A549 (cell line): Measurements from ENCODE around the gene MRTFB. TPM values are rescaled to one million over a fixed set of nuclear protein-coding genes. Genes with fewer than 3 reads are reported as not detected.

Source experiments
- ATAC-seq, 2 experiments: fragments of 200-7000 bp in 1 of 2; fragments of >200 bp in 1 of 2; cut with Nextera tagmentation in 1 of 2; cut with Tn5 transposase in 1 of 2; 3 replicates each; pipeline versions ENCODE4 v1.8.0 to v1.9.1; 2018 to 2020; ENCODE audit warnings: mild to moderate bottlenecking in 1 of 2, moderate library complexity in 1 of 2
- CTCF ChIA-PET: fragments of 300-600 bp; sonication (Branson Sonifier 250); formaldehyde crosslinking; extraction: SDS; loops from one replicate; lab custom pipeline; 2021; ENCODE audit warnings: antibody characterized with exemption, inconsistent platforms; lab: Yijun Ruan, JAX
- POLR2A ChIA-PET: fragments of 350-600 bp; formaldehyde crosslinking; extraction: SDS; loops from one replicate; lab custom pipeline; 2021; ENCODE audit warnings: antibody characterized with exemption, inconsistent platforms; lab: Yijun Ruan, JAX
- DNase-seq, 2 experiments: peaks; one replicate each; pipeline versions ENCODE4 v3.0.0 to v3.0.0-alpha.2; 2011 to 2016; ENCODE audit warnings: low read depth in 1 of 2, low spot score in 1 of 2
- FAIRE-seq: peaks from 2 replicates; lab custom pipeline; 2011; peaks lifted over from hg19 to GRCh38; lab: Jason Lieb, UNC
- H3K27ac ChIP-seq, 2 experiments: fragments of >200 bp; sonication (Bioruptor Twin); formaldehyde crosslinking; 3 replicates each; pipeline ENCODE4 v1.5.1; 2016 to 2017
- H3K4me1 ChIP-seq: fragments of >200 bp; sonication (Bioruptor Twin); formaldehyde crosslinking; 3 replicates; pipeline ENCODE4 v1.6.1; 2016
- H3K4me2 ChIP-seq: fragments of >200 bp; sonication (Bioruptor Twin); formaldehyde crosslinking; 3 replicates; pipeline ENCODE4 v1.6.1; 2016
- H3K4me3 ChIP-seq: fragments of >200 bp; sonication (Bioruptor Twin); formaldehyde crosslinking; 3 replicates; pipeline ENCODE4 v1.5.1; 2016
- H3K9me3 ChIP-seq: fragments of >200 bp; sonication (Bioruptor Twin); formaldehyde crosslinking; 3 replicates; pipeline ENCODE4 v1.6.1; 2016
- CBX2 ChIP-seq: fragments of 200-600 bp; sonication (generic); IDR thresholded peaks from 2 replicates; pipeline ENCODE4 v1.6.1; 2016; ENCODE audit warnings: low read depth, mild to moderate bottlenecking, borderline replicate concordance
- CHD4 ChIP-seq: fragments of 200-600 bp; sonication (generic); IDR thresholded peaks from 2 replicates; pipeline ENCODE4 v1.6.1; 2016; ENCODE audit warnings: antibody characterized with exemption, mild to moderate bottlenecking, borderline replicate concordance
- E2F6 ChIP-seq: IDR thresholded peaks from 2 replicates; pipeline ENCODE4 v1.6.1; 2012; ENCODE audit warnings: low read depth, borderline replicate concordance
- EP300 ChIP-seq, 2 experiments: fragments of >200 bp; sonication (Bioruptor Twin); formaldehyde crosslinking; IDR thresholded peaks; 2 replicates in 1 of 2; 3 replicates in 1 of 2; pipeline ENCODE4 v1.6.1; 2016 to 2017
- FOSB ChIP-seq: fragments of 250-450 bp; sonication (Bioruptor Pico); IDR thresholded peaks from 2 replicates; pipeline ENCODE4 v1.5.0; 2020; ENCODE audit warnings: mild to moderate bottlenecking, moderate library complexity
- FOSL2 ChIP-seq, 2 experiments: fragments of 450-650 bp in 1 of 2; fragments of >200 bp in 1 of 2; sonication (Bioruptor Twin) in 1 of 2; formaldehyde crosslinking; IDR thresholded peaks; 2 replicates each; pipeline versions ENCODE4 v1.5.0 to v1.6.1; 2016 to 2020; ENCODE audit warnings: mild to moderate bottlenecking in 1 of 2, moderate library complexity in 1 of 2
- HEYL ChIP-seq: fragments of 250-450 bp; sonication (Bioruptor Pico); IDR thresholded peaks from 2 replicates; pipeline ENCODE4 v1.8.0; 2021; ENCODE audit warnings: mild to moderate bottlenecking, moderate library complexity
- JUN ChIP-seq, 2 experiments: fragments of >200 bp; sonication (Bioruptor Twin); formaldehyde crosslinking; IDR thresholded peaks; 2 replicates in 1 of 2; 3 replicates in 1 of 2; pipeline ENCODE4 v1.6.1; 2016 to 2017
- KDM5A ChIP-seq: fragments of 200-600 bp; sonication (generic); IDR thresholded peaks from 2 replicates; pipeline ENCODE4 v1.6.1; 2016; ENCODE audit warnings: antibody characterized with exemption, mild to moderate bottlenecking
- MAZ ChIP-seq: fragments of 150-350 bp; IDR thresholded peaks from 2 replicates; pipeline ENCODE4 v1.6.1; 2014; ENCODE audit warnings: antibody characterized with exemption, low read depth, low read length, borderline replicate concordance
- NFE2L2 ChIP-seq: fragments of 150-350 bp; conservative IDR thresholded peaks from 2 replicates; pipeline ENCODE4 v1.6.1; 2014; ENCODE audit warnings: low read length
- RARB ChIP-seq: fragments of 250-450 bp; sonication (Bioruptor Pico); IDR thresholded peaks from 2 replicates; pipeline ENCODE4 v1.8.0; 2021; ENCODE audit warnings: mild to moderate bottlenecking, moderate library complexity
- RCOR1 ChIP-seq: fragments of 150-350 bp; IDR thresholded peaks from 2 replicates; pipeline ENCODE4 v1.6.1; 2014; ENCODE audit warnings: antibody characterized with exemption, low read length, low read depth
- SMC3 ChIP-seq: fragments of >200 bp; sonication (Bioruptor Twin); formaldehyde crosslinking; IDR thresholded peaks from 3 replicates; pipeline ENCODE4 v1.6.1; 2018; ENCODE audit warnings: inconsistent platforms
- TP53 ChIP-seq: fragments of 250-450 bp; sonication (Bioruptor Pico); IDR thresholded peaks from 2 replicates; pipeline ENCODE4 v1.5.0; 2021; ENCODE audit warnings: mild to moderate bottlenecking, moderate library complexity
- ZSCAN20 ChIP-seq: fragments of 250-450 bp; sonication (Bioruptor Pico); IDR thresholded peaks from 2 replicates; pipeline ENCODE4 v1.8.0; 2022; ENCODE audit warnings: mild to moderate bottlenecking, moderate library complexity
- WGBS: methylation state at CpG from one replicate; pipeline ENCODE4 v1.1.6; 2017; ENCODE audit errors: missing lambda C conversion rate; 5-methylcytosine and 5-hydroxymethylcytosine counted together
- polyA plus RNA-seq, 4 experiments: library from polyadenylated mRNA; depleted of rRNA in 3 of 4; stranded (reverse); fragments of >200 nt; fragmentation: RNase III in 1 of 4; extraction: RNeasy Plus Mini Kit Qiagen cat#74134 plus additional on column Dnase treatment in 1 of 4; gene quantifications; 2 replicates in 3 of 4; 3 replicates in 1 of 4; pipeline ENCODE4 v1.2.3, GENCODE V29; 2011 to 2017
- TF ChIP-seq, protein P1 (sequence below): fragments of >200 bp; sonication (Bioruptor Twin); formaldehyde crosslinking; IDR thresholded peaks from 3 replicates; pipeline ENCODE4 v1.5.1; 2016
- TF ChIP-seq, protein P2 (sequence below): IDR thresholded peaks from 2 replicates; pipeline ENCODE4 v1.6.1; 2012
- TF ChIP-seq, protein P3 (sequence below): fragments of 150-350 bp; IDR thresholded peaks from 2 replicates; pipeline ENCODE4 v1.6.1; 2014; ENCODE audit warnings: low read depth, mild to moderate bottlenecking, low read length

Gene MRTFB
- polyA plus RNA-seq, 2 of the 4 experiments (the other 2 are of a cell fraction): 13.7 to 24.2 TPM

DNA sequence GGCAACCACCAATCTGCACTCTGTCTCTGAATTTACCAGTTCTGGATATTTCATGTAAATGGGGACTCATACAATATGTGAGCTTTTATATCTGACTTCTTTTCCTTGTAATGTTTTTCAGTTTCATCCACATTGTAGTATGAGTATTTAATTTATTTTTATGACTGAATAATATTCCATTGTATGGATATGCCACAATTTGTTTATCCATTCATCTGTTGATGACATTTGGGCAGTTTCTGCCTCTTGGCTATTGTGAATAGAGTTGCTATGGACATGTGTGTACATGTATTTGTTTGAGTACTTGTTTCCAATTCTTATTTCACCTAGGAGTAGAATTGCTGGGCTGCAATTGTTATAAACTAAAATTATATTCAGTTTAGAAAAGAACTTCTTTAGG is 126.9 kb downstream of the MRTFB start:
- no peaks in the 10 kb centered on the region for H3K9me3 ChIP-seq
- H3K4me3 ChIP-seq: no peak overlapping the region
- ChIA-PET POLR2A (no interaction called here), CTCF (interaction anchor here (0.7 to 1.7 kb wide), 2 partner anchors 10 to 12 kb away, joined by 3 to 4 read pairs; no protein-coding TSS in a partner anchor)
- TF ChIP-seq RCOR1 (no peak), EP300 (IDR thresholded peaks at IDR 0.05) (no peak), CHD4 (no peak), HEYL (CRISPR knock-in tag) (no peak), E2F6 (no peak), NFE2L2 (no peak)
- H3K27ac ChIP-seq: no peak overlapping the region
- H3K4me1 ChIP-seq: peaks cover 14% of the 10 kb centered on the region; the same call in 1 of the 3 replicates
- no peak overlapping the region for H3K4me2 ChIP-seq
- DNase-seq (no peak), ATAC-seq (no peak), FAIRE-seq (no peak)

GRCh38 chr16:14198572-14198971 is 127.5 kb downstream of the MRTFB start:
- H3K4me3 ChIP-seq: no peak overlapping the region
- CTCF ChIA-PET: interaction anchor here (0.7 to 1.7 kb wide), 3 partner anchors 8 to 12 kb away, joined by 3 to 4 read pairs (median 4); no protein-coding TSS in a partner anchor
- POLR2A ChIA-PET: no interaction called here
- peaks cover 14% of the 10 kb centered on the region; the same call in 1 of the 3 replicates for H3K4me1 ChIP-seq
- no peaks in the 10 kb centered on the region for H3K9me3 ChIP-seq
- FAIRE-seq (no peak), DNase-seq (no peak), ATAC-seq (no peak)
- 92% methylated on average over 1 of the region's 1 CpG for WGBS
- no peak overlapping the region for H3K4me2 ChIP-seq
- no peak for TF ChIP-seq CBX2
- TF ChIP-seq FOSB (CRISPR knock-in tag): no peak
- TF ChIP-seq RARB (CRISPR knock-in tag): no peak
- TF ChIP-seq, protein P1, sequence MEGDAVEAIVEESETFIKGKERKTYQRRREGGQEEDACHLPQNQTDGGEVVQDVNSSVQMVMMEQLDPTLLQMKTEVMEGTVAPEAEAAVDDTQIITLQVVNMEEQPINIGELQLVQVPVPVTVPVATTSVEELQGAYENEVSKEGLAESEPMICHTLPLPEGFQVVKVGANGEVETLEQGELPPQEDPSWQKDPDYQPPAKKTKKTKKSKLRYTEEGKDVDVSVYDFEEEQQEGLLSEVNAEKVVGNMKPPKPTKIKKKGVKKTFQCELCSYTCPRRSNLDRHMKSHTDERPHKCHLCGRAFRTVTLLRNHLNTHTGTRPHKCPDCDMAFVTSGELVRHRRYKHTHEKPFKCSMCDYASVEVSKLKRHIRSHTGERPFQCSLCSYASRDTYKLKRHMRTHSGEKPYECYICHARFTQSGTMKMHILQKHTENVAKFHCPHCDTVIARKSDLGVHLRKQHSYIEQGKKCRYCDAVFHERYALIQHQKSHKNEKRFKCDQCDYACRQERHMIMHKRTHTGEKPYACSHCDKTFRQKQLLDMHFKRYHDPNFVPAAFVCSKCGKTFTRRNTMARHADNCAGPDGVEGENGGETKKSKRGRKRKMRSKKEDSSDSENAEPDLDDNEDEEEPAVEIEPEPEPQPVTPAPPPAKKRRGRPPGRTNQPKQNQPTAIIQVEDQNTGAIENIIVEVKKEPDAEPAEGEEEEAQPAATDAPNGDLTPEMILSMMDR: no peak
- TF ChIP-seq FOSL2 (IDR thresholded peaks at IDR 0.05): no peak
- TF ChIP-seq FOSL2 (CRISPR knock-in tag; IDR thresholded peaks at IDR 0.05): no peak
- TF ChIP-seq MAZ: no peak
- TF ChIP-seq, protein P2, sequence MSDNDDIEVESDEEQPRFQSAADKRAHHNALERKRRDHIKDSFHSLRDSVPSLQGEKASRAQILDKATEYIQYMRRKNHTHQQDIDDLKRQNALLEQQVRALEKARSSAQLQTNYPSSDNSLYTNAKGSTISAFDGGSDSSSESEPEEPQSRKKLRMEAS: no peak
- TF ChIP-seq E2F6: no peak
- no peak overlapping the region for H3K27ac ChIP-seq

- Histone ChIP-seq H3K27ac (no peak overlapping the region), H3K4me1 (peaks cover 14% of the 10 kb centered on the region; the same call in 1 of the 3 replicates), H3K9me3 (no peaks in the 10 kb centered on the region), H3K4me3 (no peak overlapping the region), H3K4me2 (no peak overlapping the region)
- no peak for FAIRE-seq
- no peak for DNase-seq
- ChIA-PET CTCF (interaction anchor here (1.7 kb wide), 2 partner anchors 8 to 11 kb away, joined by 4 read pairs; no protein-coding TSS in a partner anchor), POLR2A (no interaction called here)
- WGBS: 86% methylated on average over 4 of the region's 4 CpGs
- ATAC-seq: no peak
- no peak for TF ChIP-seq ZSCAN20
- no peak for TF ChIP-seq JUN (IDR thresholded peaks at IDR 0.05)
- no peak for TF ChIP-seq KDM5A
- TF ChIP-seq TP53 (CRISPR knock-in tag): no peak
- TF ChIP-seq, protein P3, sequence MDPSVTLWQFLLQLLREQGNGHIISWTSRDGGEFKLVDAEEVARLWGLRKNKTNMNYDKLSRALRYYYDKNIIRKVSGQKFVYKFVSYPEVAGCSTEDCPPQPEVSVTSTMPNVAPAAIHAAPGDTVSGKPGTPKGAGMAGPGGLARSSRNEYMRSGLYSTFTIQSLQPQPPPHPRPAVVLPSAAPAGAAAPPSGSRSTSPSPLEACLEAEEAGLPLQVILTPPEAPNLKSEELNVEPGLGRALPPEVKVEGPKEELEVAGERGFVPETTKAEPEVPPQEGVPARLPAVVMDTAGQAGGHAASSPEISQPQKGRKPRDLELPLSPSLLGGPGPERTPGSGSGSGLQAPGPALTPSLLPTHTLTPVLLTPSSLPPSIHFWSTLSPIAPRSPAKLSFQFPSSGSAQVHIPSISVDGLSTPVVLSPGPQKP: no peak
- no peak for TF ChIP-seq SMC3
These were observed 128.1 kb downstream of the MRTFB start for GRCh38 chr16:14199199-14199598.
